ENCODE measurements around the gene CPED1. TPM values are rescaled to one million over a fixed set of nuclear protein-coding genes. Genes with fewer than 3 reads are reported as not detected.

Gene CPED1
- total and polyA plus RNA-seq, 7 donors: 1.2 to 120 (median 79.6) TPM

DNA sequence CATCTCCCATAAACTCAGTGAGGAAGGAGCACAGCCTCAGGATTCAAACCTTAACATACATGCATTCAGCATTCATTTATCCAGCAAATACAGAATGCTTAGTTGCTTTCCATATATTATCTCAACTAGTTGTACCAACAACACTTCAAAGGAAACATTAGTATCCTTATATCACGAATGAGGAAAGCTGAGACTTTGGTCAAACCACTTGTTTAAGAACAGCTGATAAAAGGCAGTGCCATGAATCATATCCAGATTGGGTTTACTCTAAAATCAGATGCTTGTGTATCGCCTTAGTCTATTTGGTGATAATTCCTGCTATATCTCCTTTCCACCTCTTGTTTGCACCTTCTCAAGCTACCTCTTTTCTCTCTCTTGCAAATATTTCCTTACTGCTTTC lies 1.9 kb upstream of the CPED1 start:
- intact Hi-C loops (cut with DNase I): loop anchor here (1.0 to 2.0 kb wide), 2 partner anchors 95 to 122 kb away; no protein-coding TSS in a partner anchor
- no peaks in the 10 kb centered on the region for H3K36me3 ChIP-seq
- TF ChIP-seq POLR2A (IDR thresholded peaks at IDR 0.05) (no peak), POLR2AphosphoS5 (IDR thresholded peaks at IDR 0.05) (no peak), EP300 (IDR thresholded peaks at IDR 0.05) (no peak)
- TF ChIP-seq, protein P1, sequence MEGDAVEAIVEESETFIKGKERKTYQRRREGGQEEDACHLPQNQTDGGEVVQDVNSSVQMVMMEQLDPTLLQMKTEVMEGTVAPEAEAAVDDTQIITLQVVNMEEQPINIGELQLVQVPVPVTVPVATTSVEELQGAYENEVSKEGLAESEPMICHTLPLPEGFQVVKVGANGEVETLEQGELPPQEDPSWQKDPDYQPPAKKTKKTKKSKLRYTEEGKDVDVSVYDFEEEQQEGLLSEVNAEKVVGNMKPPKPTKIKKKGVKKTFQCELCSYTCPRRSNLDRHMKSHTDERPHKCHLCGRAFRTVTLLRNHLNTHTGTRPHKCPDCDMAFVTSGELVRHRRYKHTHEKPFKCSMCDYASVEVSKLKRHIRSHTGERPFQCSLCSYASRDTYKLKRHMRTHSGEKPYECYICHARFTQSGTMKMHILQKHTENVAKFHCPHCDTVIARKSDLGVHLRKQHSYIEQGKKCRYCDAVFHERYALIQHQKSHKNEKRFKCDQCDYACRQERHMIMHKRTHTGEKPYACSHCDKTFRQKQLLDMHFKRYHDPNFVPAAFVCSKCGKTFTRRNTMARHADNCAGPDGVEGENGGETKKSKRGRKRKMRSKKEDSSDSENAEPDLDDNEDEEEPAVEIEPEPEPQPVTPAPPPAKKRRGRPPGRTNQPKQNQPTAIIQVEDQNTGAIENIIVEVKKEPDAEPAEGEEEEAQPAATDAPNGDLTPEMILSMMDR (IDR thresholded peaks at IDR 0.05): no peak
- H3K27me3 ChIP-seq: no peaks in the 10 kb centered on the region
- no peak for DNase-seq
- no peak overlapping the region for H3K4me3 ChIP-seq
- 69 to 92% methylated on average over 2 of the region's 2 CpGs for WGBS, 2 donors
- no peak overlapping the region for H3K27ac ChIP-seq
- H3K4me1 ChIP-seq: peaks cover 0 to 7% (median 2%) of the 10 kb centered on the region in 4 donors
- H3K9me3 ChIP-seq: no peaks in the 10 kb centered on the region

DNA sequence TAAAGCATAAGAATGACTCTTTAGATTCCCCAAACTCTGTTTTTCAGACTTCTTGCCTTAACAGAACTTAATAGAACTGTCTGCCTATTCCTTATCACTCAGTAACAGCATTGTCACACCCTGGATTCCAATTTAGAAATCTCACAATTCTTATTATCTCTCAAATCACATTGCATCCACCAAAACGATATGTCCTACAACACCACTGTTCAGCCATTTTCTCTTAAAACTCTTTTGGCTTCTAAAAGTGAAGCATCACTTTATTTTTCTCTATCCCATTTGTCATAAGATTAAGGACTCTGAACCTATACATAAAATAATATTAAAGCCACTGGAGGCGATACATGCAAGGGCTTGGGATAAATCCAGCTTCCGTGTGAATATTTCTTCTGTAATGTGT lies 1.2 kb upstream of the CPED1 start:
- intact Hi-C loops (cut with DNase I): loop anchor here (1.0 to 2.0 kb wide), 2 partner anchors 94 to 122 kb away; no protein-coding TSS in a partner anchor
- Histone ChIP-seq H3K27ac (peak overlapping the region; percentile 86 to 95 (median 88)), H3K9me3 (no peaks in the 10 kb centered on the region), H3K36me3 (no peaks in the 10 kb centered on the region), H3K4me1 (peaks cover 0 to 13% (median 5%) of the 10 kb centered on the region in 4 donors), H3K27me3 (no peaks in the 10 kb centered on the region), H3K4me3 (peak overlapping the region in 1 of 4 donors; percentile 54)
- DNase-seq: no peak
- WGBS, 2 donors: 1% methylated on average over 3 of the region's 3 CpGs
- TF ChIP-seq, protein P1 (IDR thresholded peaks at IDR 0.05): no peak
- TF ChIP-seq POLR2AphosphoS5 (IDR thresholded peaks at IDR 0.05) (no peak), EP300 (IDR thresholded peaks at IDR 0.05) (no peak), POLR2A (IDR thresholded peaks at IDR 0.05) (no peak)

DNA sequence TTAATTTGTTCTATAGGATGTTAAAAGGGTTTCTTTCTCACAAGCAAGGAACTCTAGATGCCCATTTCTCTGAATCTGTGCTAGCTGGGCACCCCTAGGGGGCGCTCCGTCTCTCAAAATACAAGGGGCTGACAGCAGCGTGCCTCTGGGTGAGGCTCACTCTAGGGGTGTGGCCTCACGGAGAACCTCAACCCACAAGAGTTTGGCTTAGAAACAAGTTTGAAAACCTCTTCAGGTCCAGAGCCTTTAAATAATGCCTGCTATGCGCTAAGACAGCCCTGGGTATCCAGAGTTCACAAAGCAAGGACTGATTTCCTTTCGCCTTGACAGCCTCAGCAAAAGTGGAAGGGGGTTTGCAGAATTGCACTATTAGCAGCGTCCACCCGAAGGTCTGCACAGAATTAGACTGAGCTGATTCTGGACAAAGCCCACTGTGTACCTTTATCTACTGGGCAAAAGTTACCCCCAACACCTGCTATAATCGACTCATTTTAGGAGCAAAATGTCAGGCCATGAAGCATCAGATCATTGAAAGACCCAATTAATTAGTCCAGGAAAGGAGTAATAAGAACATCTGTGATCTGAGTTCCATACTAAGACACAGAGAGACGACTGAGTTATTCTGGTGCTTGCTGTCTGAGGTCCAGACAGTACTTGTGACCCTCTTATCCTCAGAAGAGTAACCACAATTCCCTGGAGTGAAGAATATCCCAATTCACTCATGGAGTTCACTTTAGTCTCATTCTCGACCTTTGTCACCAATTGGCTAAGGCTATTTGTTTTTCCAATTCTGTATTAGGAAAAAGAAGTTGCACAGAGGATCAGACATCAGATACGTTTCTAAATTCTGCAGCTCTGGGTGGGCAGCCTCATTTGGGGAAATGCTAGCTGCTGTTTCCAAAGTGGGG lies 574 bp upstream of the CPED1 start:
- H3K36me3 ChIP-seq: no peaks in the 10 kb centered on the region
- WGBS, 2 donors: 1 to 2% methylated on average over 12 of the region's 12 CpGs
- no peaks in the 10 kb centered on the region for H3K27me3 ChIP-seq
- peak overlapping the region; percentile 45 to 62 (median 54) for H3K4me3 ChIP-seq
- H3K4me1 ChIP-seq: peaks cover 0 to 20% (median 6%) of the 10 kb centered on the region in 4 donors
- peak; percentile 96 for DNase-seq
- TF ChIP-seq, protein P1 (IDR thresholded peaks at IDR 0.05): peak; percentile 78 to 92 (median 89)
- TF ChIP-seq EP300 (IDR thresholded peaks at IDR 0.05): no peak
- no peak for TF ChIP-seq POLR2A (IDR thresholded peaks at IDR 0.05)
- TF ChIP-seq POLR2AphosphoS5 (IDR thresholded peaks at IDR 0.05): peak in 2 of 4 donors; percentile 31 to 53
- peak overlapping the region; percentile 86 to 95 (median 88) for H3K27ac ChIP-seq
- intact Hi-C loops (cut with DNase I): loop anchor here (1.0 to 2.0 kb wide), 3 partner anchors 37 to 121 kb away; partner anchors contain the start of gene ING3
- no peaks in the 10 kb centered on the region for H3K9me3 ChIP-seq

DNA sequence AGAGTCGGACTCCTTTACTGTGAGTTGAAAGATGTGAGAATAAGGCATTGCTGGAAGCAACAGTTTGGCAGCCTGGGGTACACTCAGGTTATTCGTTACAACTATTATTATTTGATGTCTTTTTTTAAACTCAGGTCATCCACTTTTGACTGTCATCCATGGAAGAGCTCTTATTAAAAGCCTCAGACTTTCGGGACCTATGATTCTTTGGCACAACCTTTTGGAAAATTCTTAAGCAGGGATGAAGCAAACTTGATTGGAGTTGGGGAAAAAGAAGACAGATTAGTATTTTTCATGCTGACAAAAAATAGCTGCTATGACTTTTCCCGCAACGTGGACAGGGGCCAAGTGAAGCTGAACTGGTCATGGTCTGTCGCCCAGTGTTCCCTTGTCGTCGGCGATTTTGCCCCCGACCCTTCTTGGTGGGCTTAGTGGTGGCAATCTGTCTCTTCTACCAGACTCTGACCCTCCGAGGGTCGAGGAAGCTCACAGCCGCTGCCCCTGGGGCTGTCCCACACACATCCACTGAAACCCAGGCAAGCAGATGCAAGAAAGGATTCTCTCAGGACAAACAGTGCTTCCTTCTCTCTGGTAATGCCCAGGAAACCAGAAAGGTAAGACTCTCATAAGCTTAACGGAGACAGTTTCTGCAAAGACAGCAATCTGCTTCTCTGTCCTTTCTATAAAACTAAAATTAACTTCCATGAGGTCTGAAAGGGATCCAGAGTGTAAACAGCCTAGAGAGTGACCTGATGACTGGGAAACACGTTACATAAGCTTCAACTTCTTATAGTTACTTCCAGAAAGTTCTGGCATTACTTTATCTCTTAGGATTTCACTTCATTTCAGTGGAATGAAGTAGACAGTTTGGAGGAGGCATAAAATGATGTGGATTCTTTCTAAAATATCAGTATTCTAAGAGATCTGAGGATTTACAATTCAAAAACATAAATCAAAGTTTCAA lies 1.0 kb downstream of the CPED1 start:
- WGBS, 2 donors: 48 to 63% methylated on average over 15 of the region's 15 CpGs
- peak; percentile 70 for DNase-seq
- no peaks in the 10 kb centered on the region for H3K27me3 ChIP-seq
- H3K36me3 ChIP-seq: no peaks in the 10 kb centered on the region
- no peaks in the 10 kb centered on the region for H3K9me3 ChIP-seq
- intact Hi-C loops (cut with DNase I): loop anchor here (2.0 kb wide), 1 partner anchor 39 kb away; the partner anchor contains the start of gene ING3
- peak overlapping the region; percentile 86 to 95 (median 88) for H3K27ac ChIP-seq
- TF ChIP-seq POLR2AphosphoS5 (IDR thresholded peaks at IDR 0.05) (peak in 3 of 4 donors; percentile 40 to 77 (median 48)), EP300 (IDR thresholded peaks at IDR 0.05) (peak in 1 of 4 donors; percentile 72), POLR2A (IDR thresholded peaks at IDR 0.05) (no peak)
- TF ChIP-seq, protein P1 (IDR thresholded peaks at IDR 0.05): no peak
- peaks cover 0 to 36% (median 16%) of the 10 kb centered on the region in 4 donors for H3K4me1 ChIP-seq
- H3K4me3 ChIP-seq: peak overlapping the region; percentile 45 to 62 (median 54)
